HFF-Myc (cell line): ENCODE results near the gene CUX1.
"Not testable (repeated sequence)": the region's sequence is repeated elsewhere in the genome, so short reads cannot be mapped to it uniquely, and the experiment has no call there.

Source experiments
- DNase-seq: peaks from one replicate; pipeline ENCODE4 v3.0.0-alpha.2; 2011; ENCODE audit warnings: low read depth; ENCODE audit errors: extremely low read depth
- H3K4me3 ChIP-seq: replicated peaks from 2 replicates; pipeline ENCODE4 v1.5.1; 2011; ENCODE audit warnings: low read depth, mild to moderate bottlenecking, control low read depth, low read length
- CTCF ChIP-seq: IDR thresholded peaks from 2 replicates; pipeline ENCODE4 v1.5.1; 2012; ENCODE audit warnings: mild to moderate bottlenecking, low read depth, low read length, control low read depth; ENCODE audit errors: missing control alignments

CUX1 gene

DNA sequence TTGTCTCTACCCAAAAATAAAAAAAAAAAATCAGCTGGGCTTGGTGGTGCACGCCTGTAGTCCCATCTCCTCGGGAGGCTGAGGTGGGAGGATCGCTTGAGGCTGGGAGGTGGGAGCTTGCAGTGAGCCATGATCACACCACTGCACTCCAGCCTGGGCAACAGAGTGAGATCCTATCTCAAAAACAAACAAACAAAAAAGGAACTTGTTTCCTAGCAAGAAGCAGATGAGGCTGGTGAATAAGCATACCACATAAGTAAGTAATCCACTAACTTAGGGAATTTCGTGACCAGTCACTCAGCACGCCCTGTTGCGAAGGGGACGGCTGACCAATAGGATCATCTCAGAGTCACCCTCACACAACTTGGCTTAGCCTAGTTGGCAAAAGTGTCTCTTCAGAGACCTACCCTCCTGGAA is 64.6 kb downstream of the CUX1 start:
- peak; percentile 85 for DNase-seq
- no peak for TF ChIP-seq CTCF
- no peak overlapping the region for H3K4me3 ChIP-seq

DNA sequence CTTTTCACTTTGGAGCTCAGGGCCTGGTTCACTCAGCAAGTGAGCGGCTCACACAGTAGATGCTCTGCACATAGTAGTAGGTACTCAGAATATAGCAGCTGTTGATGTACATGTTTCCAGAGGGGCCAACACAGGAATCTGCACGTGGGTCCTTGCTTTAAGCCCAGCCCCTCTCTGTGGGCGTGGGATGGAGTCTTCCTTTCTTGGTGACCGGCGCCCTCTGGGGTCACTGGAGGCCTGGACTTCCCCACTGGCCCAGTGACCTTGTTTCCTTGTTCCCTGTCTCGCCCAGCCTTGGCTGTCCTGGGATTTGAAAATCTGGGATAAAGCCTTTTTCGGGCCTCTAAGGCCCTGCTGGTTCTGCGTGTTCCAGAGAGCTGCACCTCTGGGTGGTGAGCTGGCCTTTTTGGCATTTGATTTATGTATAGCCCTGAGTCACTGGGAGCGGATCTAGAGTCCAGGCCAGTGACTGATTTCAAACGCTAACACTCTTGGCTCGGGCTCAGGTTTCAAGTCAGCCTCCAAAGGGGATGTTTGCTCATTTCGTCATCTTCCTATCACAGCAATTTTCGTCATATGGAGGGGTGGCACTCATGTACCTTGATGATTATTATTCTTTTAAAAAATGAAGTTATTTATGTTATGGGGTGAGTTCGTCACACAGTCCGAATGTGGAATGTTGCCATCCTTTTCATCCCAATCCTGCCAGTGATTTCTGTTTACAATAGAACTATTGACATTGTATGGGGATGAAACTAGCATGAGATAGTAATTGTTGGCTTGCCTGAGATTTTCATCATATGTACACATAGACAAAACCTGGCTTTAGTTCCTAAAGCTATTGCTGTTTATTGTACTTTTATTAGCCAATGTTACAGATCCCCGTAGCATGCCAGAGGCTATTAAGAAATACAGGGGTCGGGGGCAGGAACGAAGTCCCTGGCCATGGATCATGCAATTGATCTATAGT is 65.5 kb downstream of the CUX1 start:
- peak; percentile 98 for DNase-seq
- peak overlapping the region; percentile 25 for H3K4me3 ChIP-seq
- TF ChIP-seq CTCF, result no peak

DNA sequence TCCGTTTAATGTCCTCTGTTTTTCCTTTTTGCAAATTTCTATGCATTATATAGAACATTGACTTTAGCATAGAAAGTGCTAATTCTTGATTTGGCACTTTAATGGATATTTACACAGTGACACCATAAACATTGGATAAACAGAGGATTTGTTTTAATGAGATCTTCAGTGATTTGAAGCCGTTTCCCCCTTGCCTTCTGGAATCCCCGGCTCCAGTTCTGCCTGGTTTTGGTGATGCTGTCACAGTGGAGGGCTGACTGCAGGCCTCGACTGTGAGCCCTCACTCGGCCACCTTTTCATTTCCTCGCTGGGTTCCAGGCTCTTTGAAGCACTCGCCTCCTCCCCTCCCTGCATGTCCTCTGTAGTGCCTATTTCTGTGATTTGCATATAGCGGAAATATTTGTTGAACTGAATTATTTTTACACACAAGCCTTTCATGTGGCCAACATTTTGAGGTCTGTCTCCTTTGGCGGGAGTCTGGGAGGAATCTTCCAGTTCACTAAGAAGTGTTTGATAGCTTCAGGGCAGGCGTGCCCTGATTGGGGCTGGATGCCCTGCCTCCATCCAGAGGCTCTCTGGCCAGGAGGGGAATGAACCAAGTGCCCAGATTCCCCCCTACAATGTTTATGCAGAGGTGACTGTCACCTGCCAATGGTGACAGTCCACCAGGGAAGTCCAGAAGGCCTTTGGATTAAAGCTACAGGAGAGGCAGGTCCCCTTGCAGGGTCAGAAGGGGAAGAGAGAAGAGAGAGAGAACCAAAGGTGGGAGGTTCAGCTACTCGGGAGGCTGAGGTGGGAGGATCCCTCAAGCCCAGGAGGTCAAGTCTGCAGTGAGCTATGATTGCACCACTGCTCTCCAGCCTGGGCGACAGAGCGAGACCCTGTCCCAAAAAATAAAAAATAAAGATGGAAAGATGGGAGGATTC is 67.5 kb downstream of the CUX1 start:
- TF ChIP-seq CTCF, result no peak
- no peak for DNase-seq

DNA sequence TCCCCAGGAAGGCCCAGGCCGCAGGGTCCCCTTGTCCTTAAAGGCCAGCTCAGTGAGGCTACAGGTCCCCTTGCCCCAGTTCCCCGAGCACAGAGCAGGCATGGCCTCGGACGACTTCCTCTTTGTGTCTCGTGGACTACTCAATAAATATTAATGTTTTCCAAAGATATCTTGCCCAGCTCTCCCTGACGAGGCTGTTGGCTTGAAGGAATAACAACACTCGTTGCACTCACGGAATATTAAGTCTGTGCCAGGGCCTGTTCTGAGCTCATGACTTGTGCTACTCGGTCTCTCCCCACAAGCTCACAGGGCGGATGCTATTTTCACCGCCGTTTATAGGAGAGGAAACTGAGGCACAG is 68.2 kb downstream of the CUX1 start:
- TF ChIP-seq CTCF, result no peak
- no peak for DNase-seq
- no peak overlapping the region for H3K4me3 ChIP-seq

More for the DNA sequence above, 67.5 kb downstream of the CUX1 start:
- H3K4me3 ChIP-seq, result no peak overlapping the region

- H3K4me3 ChIP-seq, DNase-seq: not testable (repeated sequence)
These were observed 69.9 kb downstream of the CUX1 start for GRCh38 chr7:101887352-101887751.

GRCh38 chr7:101888564-101888963 is 71.1 kb downstream of the CUX1 start:
- not testable (repeated sequence) for H3K4me3 ChIP-seq, DNase-seq

DNA sequence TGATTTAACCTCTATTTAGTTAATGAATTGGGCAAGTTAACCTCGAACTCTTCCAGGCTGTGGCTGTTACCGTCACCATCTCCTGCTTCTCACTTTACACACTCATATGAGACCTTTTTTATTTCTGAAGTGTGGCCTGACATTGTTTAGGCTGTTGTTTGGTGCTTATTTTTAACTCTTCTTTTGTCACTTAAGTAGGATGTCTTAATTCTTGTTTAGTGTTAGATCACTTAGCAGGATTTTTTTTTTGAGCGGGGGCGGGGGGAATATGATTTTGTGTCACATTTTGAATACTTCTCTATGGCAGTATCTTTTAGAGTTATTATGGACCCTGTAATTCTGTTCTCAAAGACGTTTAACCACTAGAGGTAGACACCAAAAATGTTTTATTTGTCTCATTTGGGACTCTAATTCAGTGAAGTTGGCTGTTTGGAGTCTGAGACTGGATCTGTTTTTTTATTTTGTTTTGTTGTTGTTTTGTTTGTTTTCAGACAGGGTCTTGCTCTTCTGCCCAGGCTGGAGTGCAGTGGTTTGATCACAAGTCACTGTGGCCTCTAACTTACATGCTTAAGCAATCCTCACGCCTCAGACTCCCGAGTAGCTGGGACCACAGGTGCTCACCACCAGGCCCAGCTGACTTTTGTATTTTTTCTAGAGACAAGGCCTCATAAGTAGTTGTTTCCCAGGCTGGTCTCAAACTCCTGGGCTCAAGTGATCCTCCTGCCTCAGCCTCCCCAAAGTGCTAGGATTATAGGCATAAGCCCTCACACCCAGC is 73.5 kb downstream of the CUX1 start:
- DNase-seq, result no peak
- TF ChIP-seq CTCF, result no peak

More for the DNA sequence above, 73.5 kb downstream of the CUX1 start:
- H3K4me3 ChIP-seq, result no peak overlapping the region
